SK-N-SH treated with all-trans-retinoic acid at 6 μM for 48 hours (cell line): ENCODE data around the gene GRAMD4.

ENCODE experiments used
- ARNTL ChIP-seq: fragments of 450-650 bp; formaldehyde crosslinking; IDR thresholded peaks from 2 replicates; pipeline ENCODE4 v1.5.0; 2020; ENCODE audit warnings: low read depth, mild to moderate bottlenecking, moderate library complexity, borderline replicate concordance
- CSRNP3 ChIP-seq: fragments of 250-450 bp; sonication (Bioruptor Pico); IDR thresholded peaks from 2 replicates; pipeline ENCODE4 v1.5.1; 2021; ENCODE audit warnings: mild to moderate bottlenecking, moderate library complexity
- POU6F1 ChIP-seq: fragments of 250-450 bp; sonication (Bioruptor Pico); IDR thresholded peaks from 2 replicates; pipeline ENCODE4 v1.8.0; 2021; ENCODE audit warnings: low read depth, mild to moderate bottlenecking, moderate library complexity, borderline replicate concordance
- RARB ChIP-seq: fragments of 250-450 bp; sonication (Bioruptor Pico); IDR thresholded peaks from 2 replicates; pipeline ENCODE4 v1.8.0; 2021; ENCODE audit warnings: mild to moderate bottlenecking, moderate library complexity
- SNAI2 ChIP-seq: fragments of 250-450 bp; sonication (Bioruptor Pico); IDR thresholded peaks from 2 replicates; pipeline ENCODE4 v1.5.0; 2020; ENCODE audit warnings: mild to moderate bottlenecking, moderate library complexity
- TCF4 ChIP-seq: fragments of 250-450 bp; sonication (Bioruptor Pico); IDR thresholded peaks from 2 replicates; pipeline ENCODE4 v1.8.0; 2021; ENCODE audit warnings: mild to moderate bottlenecking, moderate library complexity, borderline replicate concordance
- ZC3H10 ChIP-seq: fragments of 250-450 bp; sonication (Bioruptor Pico); IDR thresholded peaks from 2 replicates; pipeline ENCODE4 v1.5.1; 2021; ENCODE audit warnings: mild to moderate bottlenecking, moderate library complexity
- ZFP3 ChIP-seq: fragments of 250-450 bp; sonication (Bioruptor Pico); IDR thresholded peaks from 2 replicates; pipeline ENCODE4 v1.5.0; 2020; ENCODE audit warnings: mild to moderate bottlenecking, moderate library complexity
- ZNF70 ChIP-seq: fragments of 450-650 bp; formaldehyde crosslinking; IDR thresholded peaks from 2 replicates; pipeline ENCODE4 v1.5.0; 2020; ENCODE audit warnings: mild to moderate bottlenecking, moderate library complexity
- TF ChIP-seq, protein P1 (sequence below): fragments of 250-450 bp; sonication (Bioruptor Pico); IDR thresholded peaks from 2 replicates; pipeline ENCODE4 v1.8.0; 2020; ENCODE audit warnings: mild to moderate bottlenecking, moderate library complexity, borderline replicate concordance
- TF ChIP-seq, protein P2 (sequence below): fragments of 250-450 bp; sonication (Bioruptor Pico); IDR thresholded peaks from 2 replicates; pipeline ENCODE4 v1.5.1; 2020; ENCODE audit warnings: low read depth, mild to moderate bottlenecking, moderate library complexity

- TF ChIP-seq, protein P1, sequence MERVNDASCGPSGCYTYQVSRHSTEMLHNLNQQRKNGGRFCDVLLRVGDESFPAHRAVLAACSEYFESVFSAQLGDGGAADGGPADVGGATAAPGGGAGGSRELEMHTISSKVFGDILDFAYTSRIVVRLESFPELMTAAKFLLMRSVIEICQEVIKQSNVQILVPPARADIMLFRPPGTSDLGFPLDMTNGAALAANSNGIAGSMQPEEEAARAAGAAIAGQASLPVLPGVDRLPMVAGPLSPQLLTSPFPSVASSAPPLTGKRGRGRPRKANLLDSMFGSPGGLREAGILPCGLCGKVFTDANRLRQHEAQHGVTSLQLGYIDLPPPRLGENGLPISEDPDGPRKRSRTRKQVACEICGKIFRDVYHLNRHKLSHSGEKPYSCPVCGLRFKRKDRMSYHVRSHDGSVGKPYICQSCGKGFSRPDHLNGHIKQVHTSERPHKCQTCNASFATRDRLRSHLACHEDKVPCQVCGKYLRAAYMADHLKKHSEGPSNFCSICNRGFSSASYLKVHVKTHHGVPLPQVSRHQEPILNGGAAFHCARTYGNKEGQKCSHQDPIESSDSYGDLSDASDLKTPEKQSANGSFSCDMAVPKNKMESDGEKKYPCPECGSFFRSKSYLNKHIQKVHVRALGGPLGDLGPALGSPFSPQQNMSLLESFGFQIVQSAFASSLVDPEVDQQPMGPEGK (CRISPR knock-in tag): no peak
- TF ChIP-seq RARB (CRISPR knock-in tag) (no peak), POU6F1 (CRISPR knock-in tag) (no peak), ZFP3 (CRISPR knock-in tag) (no peak), ZC3H10 (CRISPR knock-in tag) (no peak), TCF4 (CRISPR knock-in tag) (no peak), CSRNP3 (CRISPR knock-in tag) (no peak), ARNTL (CRISPR knock-in tag) (no peak), SNAI2 (CRISPR knock-in tag) (no peak), ZNF70 (CRISPR knock-in tag) (no peak)
- TF ChIP-seq, protein P2, sequence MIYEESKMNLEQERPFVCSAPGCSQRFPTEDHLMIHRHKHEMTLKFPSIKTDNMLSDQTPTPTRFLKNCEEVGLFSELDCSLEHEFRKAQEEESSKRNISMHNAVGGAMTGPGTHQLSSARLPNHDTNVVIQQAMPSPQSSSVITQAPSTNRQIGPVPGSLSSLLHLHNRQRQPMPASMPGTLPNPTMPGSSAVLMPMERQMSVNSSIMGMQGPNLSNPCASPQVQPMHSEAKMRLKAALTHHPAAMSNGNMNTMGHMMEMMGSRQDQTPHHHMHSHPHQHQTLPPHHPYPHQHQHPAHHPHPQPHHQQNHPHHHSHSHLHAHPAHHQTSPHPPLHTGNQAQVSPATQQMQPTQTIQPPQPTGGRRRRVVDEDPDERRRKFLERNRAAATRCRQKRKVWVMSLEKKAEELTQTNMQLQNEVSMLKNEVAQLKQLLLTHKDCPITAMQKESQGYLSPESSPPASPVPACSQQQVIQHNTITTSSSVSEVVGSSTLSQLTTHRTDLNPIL (CRISPR knock-in tag): no peak
Measured at GRCh38 chr22:46588279-46589140, 31.7 kb upstream of the GRAMD4 start.
